NK-92 (cell line): Measurements from ENCODE around the gene TYW3.

Source experiments
- DNase-seq: peaks from one replicate; lab custom pipeline; 2025; ENCODE audit not compliant: unreplicated experiment; lab: John Stamatoyannopoulos, UW

Gene TYW3

GRCh38 chr1:74732960-74733603 is at the start of gene TYW3, which contains the start of gene CRYZ:
Gene TYW3 (plus strand): TSS chr1:74733152. CDS start chr1:74733245, 93 bp downstream.
Gene CRYZ (minus strand): TSS chr1:74733050. CDS start chr1:74724821, 8,229 bp downstream.
- DNase-seq = peak; percentile 24

- no peak for DNase-seq
These were observed 49.3 kb upstream of the TYW3 start for GRCh38 chr1:74683656-74684055.

- DNase-seq = no peak
These were observed 48.7 kb upstream of the TYW3 start for GRCh38 chr1:74684301-74684700.

DNA sequence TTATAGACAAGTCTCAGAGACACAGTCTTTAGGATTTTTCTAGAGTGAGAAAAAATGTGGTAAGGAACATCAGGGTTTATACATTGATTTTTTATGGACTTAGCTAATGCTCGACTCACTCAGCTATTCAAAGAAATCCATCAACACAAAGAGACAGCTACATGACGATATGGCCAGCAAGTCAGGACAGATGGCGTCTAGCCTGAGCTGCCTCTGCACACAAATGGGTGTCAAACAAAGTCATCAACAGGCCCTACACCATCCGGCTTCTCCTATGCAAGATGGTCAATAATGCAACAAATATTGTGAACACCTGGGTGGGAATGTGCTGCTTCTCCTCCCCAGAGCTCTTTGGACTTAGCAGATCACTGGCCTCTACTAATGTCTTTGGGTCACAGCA is 46.0 kb upstream of the TYW3 start:
- no peak for DNase-seq

DNA sequence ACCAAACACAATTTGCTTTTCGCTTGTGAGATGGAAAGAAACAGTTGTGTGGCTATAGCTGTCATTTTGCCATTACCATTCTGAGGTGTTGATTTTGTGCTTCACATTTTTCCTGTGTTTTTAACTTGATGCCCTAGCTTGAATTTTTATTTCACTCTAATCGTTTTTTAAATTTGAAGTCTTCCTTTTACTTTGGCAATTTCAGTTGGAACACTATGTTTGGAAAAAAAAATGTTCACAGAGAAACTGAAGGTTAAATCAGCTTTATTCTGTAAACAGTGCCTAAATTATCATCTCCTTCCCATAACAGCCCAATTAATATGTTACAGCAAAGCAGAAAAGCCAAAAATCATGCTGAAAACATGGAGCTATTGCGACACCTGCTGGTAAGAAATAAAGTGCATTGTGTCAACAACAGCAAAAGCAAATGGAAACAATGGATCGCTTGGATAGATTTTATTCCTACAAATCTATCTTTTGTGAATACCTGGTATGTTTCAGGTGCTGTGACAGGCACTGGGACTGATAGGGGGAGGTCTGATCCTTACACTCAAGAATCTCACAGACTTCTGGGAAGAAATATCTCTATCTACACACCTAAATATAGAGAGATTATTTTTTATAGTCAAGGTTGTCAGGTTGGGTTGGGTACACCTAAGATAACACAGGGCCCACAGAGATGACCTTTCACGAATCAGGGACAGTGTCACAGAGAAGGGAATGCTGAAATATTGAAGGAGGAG is 43.2 kb upstream of the TYW3 start:
- DNase-seq = no peak

DNA sequence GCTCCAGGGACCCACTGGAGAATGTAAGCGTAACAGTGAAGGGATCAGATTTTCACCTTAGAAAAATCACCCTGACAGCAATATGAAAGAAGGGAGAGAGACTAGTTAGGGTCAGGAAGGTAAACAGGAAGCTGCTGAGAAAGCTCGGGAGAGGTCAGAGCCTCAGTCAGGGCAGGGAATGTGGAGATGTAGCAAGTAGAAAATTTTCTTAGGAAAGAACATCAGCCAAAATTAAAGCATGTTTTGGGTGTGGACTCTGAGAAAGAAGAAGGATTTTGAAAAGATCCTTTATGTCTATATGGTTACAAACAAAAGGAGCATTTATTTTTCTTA is 42.6 kb upstream of the TYW3 start:
- no peak for DNase-seq

- DNase-seq = no peak
These were observed 42.0 kb upstream of the TYW3 start for GRCh38 chr1:74690909-74691308.

DNA sequence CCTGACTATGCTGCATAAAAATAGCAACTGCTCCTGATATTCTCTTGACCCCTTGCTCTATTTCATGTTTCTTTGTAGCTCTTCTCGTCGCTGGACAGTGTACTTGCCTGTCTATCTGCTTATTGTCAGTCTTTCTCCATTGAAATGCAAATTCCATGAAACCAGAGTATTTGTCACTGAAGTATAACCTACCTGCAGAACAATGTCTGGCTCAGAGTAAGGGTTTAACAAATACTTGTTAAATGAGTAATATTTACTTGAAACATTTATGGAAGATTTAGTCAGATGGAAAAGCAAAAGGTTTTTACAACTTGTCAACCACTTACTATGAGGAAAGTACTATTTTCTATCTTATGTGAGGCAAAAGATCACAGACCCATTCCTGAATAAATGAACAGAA is 39.5 kb upstream of the TYW3 start:
- no peak for DNase-seq

DNA sequence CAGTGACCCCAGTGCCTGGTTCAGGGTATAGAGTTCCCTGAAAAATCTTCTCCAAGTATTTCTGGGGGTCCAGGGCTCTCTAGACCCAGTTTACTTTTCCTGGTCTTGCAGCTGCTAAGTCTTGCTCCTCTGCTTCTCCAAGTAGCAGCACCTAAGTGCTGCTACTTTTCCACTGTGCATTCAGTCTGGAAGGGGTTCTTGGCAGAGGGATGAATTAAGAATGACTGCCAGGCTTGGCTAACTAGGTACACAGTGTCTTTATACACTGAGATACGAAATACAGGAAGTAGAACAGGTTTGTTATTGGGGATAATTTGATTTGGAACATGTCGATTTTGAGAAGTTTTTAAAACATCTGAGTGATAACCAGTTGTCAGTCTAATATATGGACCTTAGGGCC is 35.1 kb upstream of the TYW3 start:
- no peak for DNase-seq

- DNase-seq = no peak
These were observed 33.6 kb upstream of the TYW3 start for GRCh38 chr1:74699331-74699730.

DNA sequence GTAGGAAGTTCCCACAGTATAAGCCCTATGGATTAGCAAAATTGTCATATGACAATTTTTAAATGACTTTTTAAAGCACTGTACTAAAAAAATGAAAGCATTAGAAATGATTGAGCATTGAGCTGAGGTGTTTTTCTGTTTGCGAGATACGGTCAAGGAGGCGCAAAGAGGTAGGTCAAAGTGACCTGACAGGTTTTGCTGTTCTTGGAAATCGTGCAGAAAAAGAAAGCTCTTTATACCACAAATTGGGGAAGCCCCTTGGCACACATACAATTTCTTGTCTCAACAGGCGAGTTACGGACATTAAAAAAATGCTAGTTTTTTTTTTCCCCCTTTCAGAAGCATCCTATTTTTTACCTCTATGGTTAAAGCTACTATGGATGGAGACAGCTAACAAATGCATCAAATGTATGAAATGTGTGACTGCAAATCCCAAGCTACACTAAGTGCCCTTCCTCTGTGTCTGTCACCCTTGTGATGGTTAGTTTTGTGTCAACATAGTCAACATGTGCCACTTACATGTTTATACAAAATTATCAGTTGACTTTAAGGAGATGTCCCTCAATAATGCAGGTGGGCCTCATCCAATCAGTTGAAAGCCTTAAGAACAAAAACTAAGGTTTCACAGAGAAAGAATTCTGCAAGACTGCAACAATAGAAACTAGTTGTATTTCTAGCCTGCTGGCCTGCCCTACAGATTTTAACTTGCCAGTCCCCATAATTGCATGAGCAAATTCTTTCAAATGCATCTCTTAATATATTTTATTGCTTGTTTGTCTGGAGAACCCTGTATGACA is 29.4 kb upstream of the TYW3 start:
- DNase-seq = no peak

DNA sequence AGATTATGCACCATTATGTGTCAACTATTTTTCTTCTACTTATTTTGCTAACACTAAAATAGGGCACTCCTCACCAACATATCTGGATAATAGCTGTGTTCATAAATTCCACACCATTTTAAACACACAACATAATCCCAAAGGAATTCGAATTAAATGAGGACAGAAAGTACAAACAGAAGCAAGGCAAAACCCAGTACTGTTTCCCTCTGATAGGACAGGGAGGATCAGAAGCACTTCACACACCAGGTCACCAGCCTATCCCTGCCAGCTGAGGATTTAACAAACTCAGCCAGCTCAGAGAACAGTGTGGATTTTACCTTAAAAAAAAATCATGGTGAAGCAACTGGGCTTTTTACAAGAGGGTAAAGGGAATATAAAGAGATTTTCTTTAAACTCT is 20.1 kb upstream of the TYW3 start:
- DNase-seq = no peak

GRCh38 chr1:74713849-74714248 is 19.1 kb upstream of the TYW3 start:
- no peak for DNase-seq

DNA sequence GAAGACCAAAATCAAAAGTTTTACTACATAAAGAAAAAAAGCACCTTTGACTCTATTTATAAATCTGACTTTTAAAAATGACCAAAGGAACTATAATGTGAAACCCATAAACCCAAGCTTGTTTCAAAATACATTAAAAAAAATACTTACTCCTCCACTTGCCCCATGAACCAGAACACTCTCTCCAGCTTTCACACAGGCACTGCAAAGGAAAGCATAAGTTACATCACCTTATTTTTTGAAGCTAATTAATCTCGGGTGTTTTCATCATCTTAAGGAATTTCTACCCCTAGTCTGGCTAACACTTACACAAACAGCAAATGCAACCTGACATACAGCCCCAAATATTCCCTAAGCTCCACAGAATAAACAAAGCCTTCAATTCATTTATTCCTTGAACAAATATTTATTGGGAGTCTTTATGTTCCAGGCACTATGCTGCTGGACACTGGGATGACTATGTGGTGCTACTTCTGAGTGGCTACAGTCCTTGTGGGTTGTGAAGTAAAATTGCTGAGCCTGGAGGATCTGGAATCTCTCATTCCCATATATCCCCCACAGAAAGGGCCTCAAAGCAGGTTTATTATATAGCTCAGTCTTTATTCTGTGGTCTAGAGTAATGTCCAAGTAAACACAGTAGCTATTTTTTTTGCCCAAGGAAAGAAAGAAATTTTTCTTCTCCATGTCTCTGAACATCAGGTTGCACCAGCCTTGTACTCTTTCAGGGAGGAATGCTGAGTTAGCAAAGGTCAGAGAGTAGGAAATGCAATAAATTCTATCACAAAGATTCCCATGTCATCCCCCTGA is 18.3 kb upstream of the TYW3 start:
- DNase-seq = no peak

DNA sequence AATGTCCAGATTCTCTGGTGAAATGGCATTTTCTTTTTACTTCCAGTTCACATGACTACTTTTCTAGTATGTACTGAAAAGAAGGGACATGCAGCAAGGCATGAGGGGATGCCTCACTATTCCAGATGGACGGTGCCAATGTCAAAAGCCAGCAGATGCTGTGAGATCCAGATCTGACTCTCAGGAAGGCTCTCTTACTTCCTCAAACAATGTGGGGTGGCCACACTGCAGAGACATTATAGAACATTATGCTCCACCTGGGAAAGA is 17.8 kb upstream of the TYW3 start:
- DNase-seq = no peak

DNA sequence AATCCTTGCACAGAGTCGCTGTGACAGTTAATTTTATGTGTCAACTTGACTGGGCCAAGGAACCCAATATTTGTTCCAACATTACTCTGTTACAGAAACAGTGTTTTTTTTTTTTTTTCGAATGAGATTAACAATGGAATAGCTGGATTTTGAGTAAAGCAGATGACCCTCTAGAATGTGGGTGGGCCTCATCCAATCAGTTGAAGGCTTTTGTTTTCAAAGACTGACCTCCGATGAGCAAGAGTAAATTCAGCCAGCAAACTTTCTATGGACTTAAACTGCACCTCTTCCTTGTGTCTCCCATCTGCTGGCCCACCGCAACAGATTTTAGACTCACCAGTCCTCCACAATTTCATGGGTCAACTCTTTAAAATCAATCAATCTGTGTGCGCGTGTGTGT is 17.1 kb upstream of the TYW3 start:
- no peak for DNase-seq

- DNase-seq = no peak
These were observed 16.1 kb upstream of the TYW3 start for GRCh38 chr1:74716822-74717221.

GRCh38 chr1:74717626-74718025 is 15.3 kb upstream of the TYW3 start:
- DNase-seq = no peak

- DNase-seq = no peak
These were observed 6.9 kb upstream of the TYW3 start for GRCh38 chr1:74726063-74726462.

GRCh38 chr1:74728736-74729135 is 4.2 kb upstream of the TYW3 start:
- DNase-seq = no peak

- no peak for DNase-seq
These were observed 3.0 kb upstream of the TYW3 start for GRCh38 chr1:74729741-74730478.
